HepG2 (cell line): ENCODE results near the gene ZNF213. TPM values are rescaled to one million over a fixed set of nuclear protein-coding genes. Genes with fewer than 3 reads are reported as not detected.
A peak's percentile ranks its signal among the peaks of the same experiment; 100 is the strongest.

Experiments used
- KLF16 ChIP-seq, 2 experiments: sonication (generic) in 1 of 2; formaldehyde crosslinking in 1 of 2; IDR thresholded peaks; 2 replicates each; pipeline versions ENCODE4 v1.6.1 to v1.8.0; 2016 to 2023; ENCODE audit warnings: missing genetic modification reagents in 2 of 2, missing compliant biosample characterization in 1 of 2
- NBN ChIP-seq: fragments of 450-650 bp; conservative IDR thresholded peaks from 2 replicates; pipeline ENCODE4 v1.6.1; 2017
- NFATC3 ChIP-seq: sonication (generic); formaldehyde crosslinking; IDR thresholded peaks from 2 replicates; pipeline ENCODE4 v1.5.1; 2020; ENCODE audit warnings: mild to moderate bottlenecking, missing genetic modification reagents
- PAXIP1 ChIP-seq: sonication (generic); formaldehyde crosslinking; conservative IDR thresholded peaks from 2 replicates; pipeline ENCODE4 v1.4.0; 2020; ENCODE audit warnings: mild to moderate bottlenecking, missing genetic modification reagents, moderate library complexity
- PHF5A ChIP-seq: IDR thresholded peaks from one replicate; pipeline ENCODE4 v1.6.1; 2018; ENCODE audit warnings: low read depth, missing genetic modification reagents; ENCODE audit not compliant: unreplicated experiment
- POLR2AphosphoS5 ChIP-seq: IDR thresholded peaks from 2 replicates; pipeline ENCODE4 v1.6.1; 2012; ENCODE audit warnings: low read depth, low read length
- REL ChIP-seq: sonication (generic); formaldehyde crosslinking; conservative IDR thresholded peaks from 2 replicates; pipeline ENCODE4 v1.8.0; 2022; ENCODE audit warnings: mild to moderate bottlenecking, missing genetic modification reagents, moderate library complexity
- SIX1 ChIP-seq: sonication (generic); formaldehyde crosslinking; IDR thresholded peaks from 2 replicates; pipeline ENCODE4 v1.4.0; 2020; ENCODE audit warnings: missing genetic modification reagents, borderline replicate concordance
- SOX13 ChIP-seq, 3 experiments: fragments of 450-650 bp in 1 of 3; sonication (generic) in 1 of 3; formaldehyde crosslinking in 1 of 3; IDR thresholded peaks in 2 of 3; conservative IDR thresholded peaks in 1 of 3; 2 replicates each; pipeline versions ENCODE4 v1.5.0 to v1.6.1; 2016 to 2020; ENCODE audit warnings: antibody characterized with exemption in 1 of 3, mild to moderate bottlenecking in 1 of 3, missing compliant biosample characterization in 1 of 3, missing genetic modification reagents in 1 of 3, moderate library complexity in 1 of 3
- ZBTB20 ChIP-seq: sonication (generic); formaldehyde crosslinking; IDR thresholded peaks from 2 replicates; pipeline ENCODE4 v1.8.1; 2023; ENCODE audit warnings: missing genetic modification reagents, low read depth, mild to moderate bottlenecking, borderline replicate concordance
- ZNF256 ChIP-seq: sonication (generic); formaldehyde crosslinking; conservative IDR thresholded peaks from 2 replicates; pipeline ENCODE4 v1.4.0; 2020; ENCODE audit warnings: missing genetic modification reagents
- ZNF460 ChIP-seq: sonication (generic); formaldehyde crosslinking; IDR thresholded peaks from 2 replicates; pipeline ENCODE4 v1.5.1; 2020; ENCODE audit warnings: missing genetic modification reagents, mild to moderate bottlenecking, borderline replicate concordance
- polyA plus RNA-seq, 8 experiments: library from polyadenylated mRNA; depleted of rRNA in 3 of 8; stranded (reverse) in 7 of 8; unstranded in 1 of 8; fragments of >200 nt; fragmentation: Illumina TruSeq in 4 of 8; extraction: Trizol in 4 of 8; gene quantifications; 2 replicates each; pipeline versions ENCODE4 v1.2.1 to v1.2.3, GENCODE V29; 2011 to 2016; ENCODE audit warnings: low read depth in 4 of 8, missing spikeins in 1 of 8, mixed read lengths in 1 of 8; ENCODE audit not compliant: insufficient read depth in 1 of 8
- total RNA-seq, 5 experiments: library from RNA; depleted of rRNA; stranded (reverse); fragments of >200 nt; fragmentation: Illumina TruSeq; extraction: Trizol; gene quantifications; 2 replicates each; pipeline ENCODE4 v1.2.3, GENCODE V29; 2016; ENCODE audit warnings: low read depth in 1 of 5
- TF ChIP-seq, protein P1 (sequence below): IDR thresholded peaks from 2 replicates; pipeline ENCODE4 v1.6.1; 2016; ENCODE audit warnings: low read depth, control low read depth
- TF ChIP-seq, protein P2 (sequence below): IDR thresholded peaks from 2 replicates; pipeline ENCODE4 v1.6.1; 2012; ENCODE audit warnings: inconsistent platforms
- TF ChIP-seq, protein P3 (sequence below): sonication (generic); formaldehyde crosslinking; IDR thresholded peaks from 2 replicates; pipeline ENCODE4 v1.4.0; 2020; ENCODE audit warnings: missing genetic modification reagents; ENCODE audit errors: not compliant biosample characterization
- TF ChIP-seq, protein P4 (sequence below): sonication (generic); formaldehyde crosslinking; IDR thresholded peaks from 2 replicates; pipeline ENCODE4 v1.4.0; 2020; ENCODE audit warnings: mild to moderate bottlenecking, missing genetic modification reagents
- TF ChIP-seq, protein P5 (sequence below): sonication (generic); formaldehyde crosslinking; IDR thresholded peaks from 2 replicates; pipeline ENCODE4 v1.5.1; 2020; ENCODE audit warnings: missing genetic modification reagents, mild to moderate bottlenecking, borderline replicate concordance

ZNF213 gene
- total and polyA plus RNA-seq, 2 of the 13 experiments (the other 11 are each of a cell fraction or from before 2014, with no cell fraction given), result 0.59 to 0.97 TPM

GRCh38 chr16:3134338-3135125 lies at the start of gene ZNF213 (continued):
- TF ChIP-seq ZNF460 (CRISPR knock-in tag), result no peak
- no peak for TF ChIP-seq PHF5A
- no peak for TF ChIP-seq REL
- TF ChIP-seq, protein P1, sequence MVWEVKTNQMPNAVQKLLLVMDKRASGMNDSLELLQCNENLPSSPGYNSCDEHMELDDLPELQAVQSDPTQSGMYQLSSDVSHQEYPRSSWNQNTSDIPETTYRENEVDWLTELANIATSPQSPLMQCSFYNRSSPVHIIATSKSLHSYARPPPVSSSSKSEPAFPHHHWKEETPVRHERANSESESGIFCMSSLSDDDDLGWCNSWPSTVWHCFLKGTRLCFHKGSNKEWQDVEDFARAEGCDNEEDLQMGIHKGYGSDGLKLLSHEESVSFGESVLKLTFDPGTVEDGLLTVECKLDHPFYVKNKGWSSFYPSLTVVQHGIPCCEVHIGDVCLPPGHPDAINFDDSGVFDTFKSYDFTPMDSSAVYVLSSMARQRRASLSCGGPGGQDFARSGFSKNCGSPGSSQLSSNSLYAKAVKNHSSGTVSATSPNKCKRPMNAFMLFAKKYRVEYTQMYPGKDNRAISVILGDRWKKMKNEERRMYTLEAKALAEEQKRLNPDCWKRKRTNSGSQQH (CRISPR knock-in tag), result no peak
- no peak for TF ChIP-seq SIX1 (CRISPR knock-in tag)
- TF ChIP-seq, protein P2, sequence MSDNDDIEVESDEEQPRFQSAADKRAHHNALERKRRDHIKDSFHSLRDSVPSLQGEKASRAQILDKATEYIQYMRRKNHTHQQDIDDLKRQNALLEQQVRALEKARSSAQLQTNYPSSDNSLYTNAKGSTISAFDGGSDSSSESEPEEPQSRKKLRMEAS, result no peak
- no peak for TF ChIP-seq NBN
- TF ChIP-seq, protein P3, sequence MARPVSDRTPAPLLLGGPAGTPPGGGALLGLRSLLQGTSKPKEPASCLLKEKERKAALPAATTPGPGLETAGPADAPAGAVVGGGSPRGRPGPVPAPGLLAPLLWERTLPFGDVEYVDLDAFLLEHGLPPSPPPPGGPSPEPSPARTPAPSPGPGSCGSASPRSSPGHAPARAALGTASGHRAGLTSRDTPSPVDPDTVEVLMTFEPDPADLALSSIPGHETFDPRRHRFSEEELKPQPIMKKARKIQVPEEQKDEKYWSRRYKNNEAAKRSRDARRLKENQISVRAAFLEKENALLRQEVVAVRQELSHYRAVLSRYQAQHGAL, result no peak
- TF ChIP-seq KLF16 (CRISPR knock-in tag; IDR thresholded peaks at IDR 0.05), result no peak
- 0 out of 2 replicates have a peak, but pooled peaks have one; percentile 22 for TF ChIP-seq ZBTB20
- TF ChIP-seq, protein P4, sequence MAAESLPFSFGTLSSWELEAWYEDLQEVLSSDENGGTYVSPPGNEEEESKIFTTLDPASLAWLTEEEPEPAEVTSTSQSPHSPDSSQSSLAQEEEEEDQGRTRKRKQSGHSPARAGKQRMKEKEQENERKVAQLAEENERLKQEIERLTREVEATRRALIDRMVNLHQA, result no peak
- peak; percentile 90 for TF ChIP-seq POLR2AphosphoS5
- no peak for TF ChIP-seq SOX13 (IDR thresholded peaks at IDR 0.05)
- no peak for TF ChIP-seq SOX13 (CRISPR knock-in tag; conservative IDR thresholded peaks at IDR 0.05 in 1 of 2, IDR thresholded peaks at IDR 0.05 in 1 of 2)
- TF ChIP-seq, protein P5, sequence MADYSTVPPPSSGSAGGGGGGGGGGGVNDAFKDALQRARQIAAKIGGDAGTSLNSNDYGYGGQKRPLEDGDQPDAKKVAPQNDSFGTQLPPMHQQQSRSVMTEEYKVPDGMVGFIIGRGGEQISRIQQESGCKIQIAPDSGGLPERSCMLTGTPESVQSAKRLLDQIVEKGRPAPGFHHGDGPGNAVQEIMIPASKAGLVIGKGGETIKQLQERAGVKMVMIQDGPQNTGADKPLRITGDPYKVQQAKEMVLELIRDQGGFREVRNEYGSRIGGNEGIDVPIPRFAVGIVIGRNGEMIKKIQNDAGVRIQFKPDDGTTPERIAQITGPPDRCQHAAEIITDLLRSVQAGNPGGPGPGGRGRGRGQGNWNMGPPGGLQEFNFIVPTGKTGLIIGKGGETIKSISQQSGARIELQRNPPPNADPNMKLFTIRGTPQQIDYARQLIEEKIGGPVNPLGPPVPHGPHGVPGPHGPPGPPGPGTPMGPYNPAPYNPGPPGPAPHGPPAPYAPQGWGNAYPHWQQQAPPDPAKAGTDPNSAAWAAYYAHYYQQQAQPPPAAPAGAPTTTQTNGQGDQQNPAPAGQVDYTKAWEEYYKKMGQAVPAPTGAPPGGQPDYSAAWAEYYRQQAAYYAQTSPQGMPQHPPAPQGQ (CRISPR knock-in tag), result no peak
- no peak for TF ChIP-seq NFATC3 (CRISPR knock-in tag)
- no peak for TF ChIP-seq ZNF256 (CRISPR knock-in tag)
- 0 out of 2 replicates have a peak, but pooled peaks have one; percentile 8 for TF ChIP-seq PAXIP1 (CRISPR knock-in tag)
